Epithelial cell of esophagus (primary cell): Measurements from ENCODE around the gene DYNLT1.
"Not testable (repeated sequence)": the region's sequence is repeated elsewhere in the genome, so short reads cannot be mapped to it uniquely, and the experiment has no call there.

Source experiments
- DNase-seq: peaks from one replicate; pipeline ENCODE4 v3.0.0; 2010; ENCODE audit warnings: low read depth
- H3K4me3 ChIP-seq: 2 replicates; pipeline ENCODE4 v1.5.1; 2011; ENCODE audit warnings: mild to moderate bottlenecking, low read length, control low read depth
- CTCF ChIP-seq: IDR thresholded peaks from 2 replicates; pipeline ENCODE4 v1.5.1; 2011; ENCODE audit warnings: low read depth, mild to moderate bottlenecking, low read length, control low read depth, inconsistent platforms; ENCODE audit not compliant: insufficient read depth; ENCODE audit errors: missing control alignments

DYNLT1 gene

DNA sequence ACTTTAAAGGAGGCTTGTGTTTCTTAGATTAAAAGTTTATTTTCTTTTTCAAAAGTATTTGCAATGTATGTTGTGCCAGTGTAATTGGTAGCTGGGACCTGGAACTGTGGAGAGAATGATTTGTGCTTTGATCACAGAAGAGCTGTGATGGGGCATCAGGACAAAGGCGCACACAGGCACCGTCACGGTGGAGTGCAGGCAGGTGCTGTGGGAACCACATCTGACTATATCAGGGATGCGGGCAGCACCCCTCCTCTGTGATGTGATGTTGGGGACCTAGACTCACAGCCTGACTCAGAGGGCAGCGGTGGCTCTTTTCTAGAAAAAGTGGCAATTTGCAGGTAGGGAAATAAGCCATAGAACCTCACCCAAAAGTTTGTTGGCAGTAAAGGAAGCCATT, 39.8 kb upstream of the DYNLT1 start:
- DNase-seq = no peak
- no peak overlapping the region for H3K4me3 ChIP-seq
- TF ChIP-seq CTCF = no peak

DNA sequence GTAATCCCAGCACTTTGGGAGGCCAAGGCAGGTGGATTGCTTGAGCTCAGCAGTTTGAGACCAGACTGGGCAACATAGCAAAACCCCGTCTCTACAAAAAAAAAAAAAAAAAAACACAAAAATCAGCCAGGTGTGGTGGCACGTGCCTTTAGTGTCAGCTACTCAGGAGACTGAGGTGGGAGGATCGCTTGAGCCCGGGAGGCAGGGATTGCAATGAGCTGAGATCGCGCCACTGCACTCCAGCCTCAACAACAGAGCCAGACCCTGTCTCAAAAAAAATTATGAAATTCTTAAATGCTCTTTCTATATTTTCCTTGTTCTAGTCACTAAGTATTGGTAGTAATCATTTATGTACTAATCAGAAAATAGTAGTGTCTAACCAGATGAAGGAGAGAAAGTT, 35.9 kb upstream of the DYNLT1 start:
- DNase-seq = no peak
- TF ChIP-seq CTCF = no peak
- no peak overlapping the region for H3K4me3 ChIP-seq

GRCh38 chr6:158680015-158680414, 35.5 kb upstream of the DYNLT1 start:
- TF ChIP-seq CTCF = no peak
- no peak for DNase-seq
- H3K4me3 ChIP-seq = no peak overlapping the region

- H3K4me3 ChIP-seq = no peak overlapping the region
- no peak for DNase-seq
- TF ChIP-seq CTCF = no peak
These were observed 33.5 kb upstream of the DYNLT1 start for GRCh38 chr6:158677906-158678578.

DNA sequence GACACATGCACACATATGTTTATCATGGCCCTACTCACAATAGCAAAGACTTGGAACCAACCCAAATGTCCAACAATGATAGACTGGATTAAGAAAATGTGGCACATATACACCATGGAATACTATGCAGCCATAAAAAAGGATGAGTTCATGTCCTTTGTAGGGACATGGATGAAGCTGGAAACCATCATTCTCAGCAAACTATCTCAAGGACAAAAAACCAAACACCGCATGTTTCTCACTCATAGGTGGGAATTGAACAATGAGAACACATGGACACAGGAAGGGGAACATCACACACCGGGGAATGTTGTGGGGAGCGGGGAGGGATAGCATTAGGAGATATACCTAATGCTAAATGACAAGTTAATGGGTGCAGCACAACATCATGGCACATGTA, 32.6 kb upstream of the DYNLT1 start:
- H3K4me3 ChIP-seq, DNase-seq: not testable (repeated sequence)

DNA sequence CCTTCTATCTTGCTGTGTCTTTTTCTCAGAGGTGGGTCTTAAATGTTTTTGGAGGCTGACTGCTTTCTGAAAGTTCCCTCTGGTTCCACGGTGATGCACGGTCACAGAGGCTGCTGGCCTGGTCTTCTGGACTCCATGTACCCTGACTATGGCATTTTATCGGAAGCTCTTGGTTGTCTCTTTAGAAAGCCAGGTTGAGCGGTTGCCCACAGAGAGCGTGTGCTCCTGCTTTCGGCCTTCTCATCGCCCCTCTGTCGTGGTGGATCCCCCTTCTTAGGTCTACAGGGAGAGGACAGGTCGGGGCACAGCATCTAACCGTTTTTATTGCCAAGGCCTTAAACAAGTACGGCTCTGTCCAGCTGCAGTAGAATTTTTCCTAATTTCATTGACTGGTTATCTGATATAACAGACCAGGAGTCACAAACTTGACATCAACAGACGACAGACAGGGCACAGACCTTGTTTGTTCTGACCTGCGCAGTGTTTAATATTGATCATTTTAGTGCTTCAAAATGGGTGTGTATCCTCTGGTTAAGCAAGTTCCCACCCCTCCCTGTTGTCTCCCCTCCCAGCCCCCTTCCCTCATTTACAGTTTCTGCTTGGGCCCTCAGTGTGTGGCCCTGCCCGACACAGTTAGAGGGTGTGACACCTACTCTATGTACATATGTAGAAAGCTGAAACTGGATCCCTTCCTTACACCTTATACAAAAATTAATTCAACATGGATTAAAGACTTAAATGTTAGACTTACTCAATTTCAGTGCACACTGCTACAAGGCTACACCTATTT, 30.0 kb upstream of the DYNLT1 start:
- TF ChIP-seq CTCF = no peak
- no peak for DNase-seq
- no peak overlapping the region for H3K4me3 ChIP-seq

- H3K4me3 ChIP-seq = no peak overlapping the region
- DNase-seq = no peak
- TF ChIP-seq CTCF = no peak
These were observed 28.2 kb upstream of the DYNLT1 start for GRCh38 chr6:158672726-158673125.

DNA sequence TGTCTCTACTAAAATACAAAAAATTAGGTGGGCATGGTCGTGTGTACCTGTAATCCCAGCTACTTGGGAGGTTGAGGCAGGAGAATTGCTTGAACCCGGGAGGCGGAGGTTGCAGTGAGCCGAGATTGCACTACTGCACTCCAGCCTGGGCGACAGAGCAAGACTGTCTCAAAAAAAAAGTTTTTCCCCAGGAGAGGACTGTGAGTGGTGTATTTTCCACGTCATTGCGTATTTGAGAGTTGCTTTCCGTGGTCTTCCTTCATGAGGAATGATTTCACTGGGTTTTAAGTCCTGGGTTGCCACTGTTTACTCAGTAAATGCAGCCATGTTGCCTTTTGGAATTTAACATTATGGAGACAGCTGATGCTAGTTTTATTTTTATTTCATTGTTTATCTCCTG, 27.6 kb upstream of the DYNLT1 start:
- DNase-seq, H3K4me3 ChIP-seq: not testable (repeated sequence)
